Measurements from ENCODE around the gene SLC26A9.

DNA sequence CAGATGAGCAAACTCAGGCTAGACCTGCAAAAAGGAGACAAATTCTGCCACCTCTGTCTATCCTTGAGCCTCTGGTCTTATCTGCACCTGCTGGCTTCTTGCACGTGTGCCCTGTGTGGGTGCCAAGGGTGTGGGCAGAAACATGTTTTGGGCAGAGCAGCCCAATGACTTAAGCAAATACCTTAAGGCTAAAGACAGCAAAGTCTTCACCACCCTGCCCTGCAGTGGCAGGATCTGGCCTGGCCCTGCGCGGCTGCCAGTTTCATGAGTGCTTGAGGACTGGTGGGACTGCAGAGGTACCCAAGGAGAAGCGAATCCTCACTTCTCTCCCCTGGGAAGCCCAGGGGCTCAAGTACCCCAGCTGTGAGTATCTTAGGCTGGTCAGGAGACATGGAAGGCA is 3.8 kb upstream of the SLC26A9 start:
- TF ChIP-seq, protein P1, sequence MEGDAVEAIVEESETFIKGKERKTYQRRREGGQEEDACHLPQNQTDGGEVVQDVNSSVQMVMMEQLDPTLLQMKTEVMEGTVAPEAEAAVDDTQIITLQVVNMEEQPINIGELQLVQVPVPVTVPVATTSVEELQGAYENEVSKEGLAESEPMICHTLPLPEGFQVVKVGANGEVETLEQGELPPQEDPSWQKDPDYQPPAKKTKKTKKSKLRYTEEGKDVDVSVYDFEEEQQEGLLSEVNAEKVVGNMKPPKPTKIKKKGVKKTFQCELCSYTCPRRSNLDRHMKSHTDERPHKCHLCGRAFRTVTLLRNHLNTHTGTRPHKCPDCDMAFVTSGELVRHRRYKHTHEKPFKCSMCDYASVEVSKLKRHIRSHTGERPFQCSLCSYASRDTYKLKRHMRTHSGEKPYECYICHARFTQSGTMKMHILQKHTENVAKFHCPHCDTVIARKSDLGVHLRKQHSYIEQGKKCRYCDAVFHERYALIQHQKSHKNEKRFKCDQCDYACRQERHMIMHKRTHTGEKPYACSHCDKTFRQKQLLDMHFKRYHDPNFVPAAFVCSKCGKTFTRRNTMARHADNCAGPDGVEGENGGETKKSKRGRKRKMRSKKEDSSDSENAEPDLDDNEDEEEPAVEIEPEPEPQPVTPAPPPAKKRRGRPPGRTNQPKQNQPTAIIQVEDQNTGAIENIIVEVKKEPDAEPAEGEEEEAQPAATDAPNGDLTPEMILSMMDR (IDR thresholded peaks at IDR 0.05; ENCODE audit: borderline replicate concordance, extremely low read depth, low read length, poor library complexity, severe bottlenecking): no peak
- TF ChIP-seq EZH2 (IDR thresholded peaks at IDR 0.05; ENCODE audit: borderline replicate concordance, low read depth, low read length, severe bottlenecking): no peak

All from DND-41 (cell line).